ENCODE data around the gene WDPCP. TPM values are rescaled to one million over a fixed set of nuclear protein-coding genes. Genes with fewer than 3 reads are reported as not detected.
A peak's percentile ranks its signal among the peaks of the same experiment; 100 is the strongest.

The WDPCP gene
- total RNA-seq, 2 donors from 2014 or later, result 11.8 to 25.1 TPM

DNA sequence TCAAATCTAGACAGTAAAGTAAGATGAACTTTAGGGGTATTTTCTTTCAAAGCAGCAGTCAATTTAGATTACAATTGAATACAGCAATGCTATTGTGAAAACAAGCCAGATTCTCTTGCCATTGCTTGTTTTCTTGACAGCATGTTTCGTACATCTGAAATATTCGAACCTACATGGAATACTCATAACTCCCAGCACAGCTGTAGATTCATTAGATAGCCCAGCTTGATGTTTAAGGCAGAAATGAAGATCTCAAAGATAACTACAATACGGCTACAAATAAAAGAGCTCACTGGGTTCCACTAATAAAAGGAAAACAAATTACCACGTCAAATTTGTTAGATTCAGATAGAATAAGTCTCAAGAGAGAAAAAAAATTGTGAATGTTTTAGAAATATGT lies 208.8 kb downstream of the WDPCP start:
- Histone ChIP-seq H3K9ac (ENCODE audit: extremely low read depth, low read length, poor library complexity, severe bottlenecking) (no peak overlapping the region), H3K27ac (ENCODE audit: low read depth, low read length) (no peak overlapping the region), H3K36me3 (ENCODE audit: control insufficient read depth, insufficient read depth, low read length) (no peaks in the 10 kb centered on the region), H3K27me3 (ENCODE audit: control insufficient read depth, insufficient read depth, low read length, poor library complexity, severe bottlenecking) (no peaks in the 10 kb centered on the region), H3K4me1 (ENCODE audit: control insufficient read depth, insufficient read depth, low read length) (no peaks in the 10 kb centered on the region), H3K4me3 (ENCODE audit: low read length) (no peak overlapping the region), H3K9me3 (ENCODE audit: control insufficient read depth, low read length) (no peaks in the 10 kb centered on the region)
- Mint-ChIP-seq H3K36me3 (ENCODE audit: low read depth) (no peaks in the 10 kb centered on the region), H3K4me3 (no peak overlapping the region), H3K27me3 (ENCODE audit: insufficient read depth) (no peaks in the 10 kb centered on the region), H3K9me3 (no peaks in the 10 kb centered on the region), H3K4me1 (peaks cover 15% of the 10 kb centered on the region), H3K27ac (no peak overlapping the region)
- DNase-seq, result no peak
- WGBS, 2 experiments (ENCODE audit: insufficient coverage in 1 of 2, insufficient read length in 1 of 2), result 92 to 96% methylated on average over 3 to 4 of the region's 4 CpGs
- TF ChIP-seq, protein P1, sequence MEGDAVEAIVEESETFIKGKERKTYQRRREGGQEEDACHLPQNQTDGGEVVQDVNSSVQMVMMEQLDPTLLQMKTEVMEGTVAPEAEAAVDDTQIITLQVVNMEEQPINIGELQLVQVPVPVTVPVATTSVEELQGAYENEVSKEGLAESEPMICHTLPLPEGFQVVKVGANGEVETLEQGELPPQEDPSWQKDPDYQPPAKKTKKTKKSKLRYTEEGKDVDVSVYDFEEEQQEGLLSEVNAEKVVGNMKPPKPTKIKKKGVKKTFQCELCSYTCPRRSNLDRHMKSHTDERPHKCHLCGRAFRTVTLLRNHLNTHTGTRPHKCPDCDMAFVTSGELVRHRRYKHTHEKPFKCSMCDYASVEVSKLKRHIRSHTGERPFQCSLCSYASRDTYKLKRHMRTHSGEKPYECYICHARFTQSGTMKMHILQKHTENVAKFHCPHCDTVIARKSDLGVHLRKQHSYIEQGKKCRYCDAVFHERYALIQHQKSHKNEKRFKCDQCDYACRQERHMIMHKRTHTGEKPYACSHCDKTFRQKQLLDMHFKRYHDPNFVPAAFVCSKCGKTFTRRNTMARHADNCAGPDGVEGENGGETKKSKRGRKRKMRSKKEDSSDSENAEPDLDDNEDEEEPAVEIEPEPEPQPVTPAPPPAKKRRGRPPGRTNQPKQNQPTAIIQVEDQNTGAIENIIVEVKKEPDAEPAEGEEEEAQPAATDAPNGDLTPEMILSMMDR (conservative IDR thresholded peaks at IDR 0.05), result no peak

DNA sequence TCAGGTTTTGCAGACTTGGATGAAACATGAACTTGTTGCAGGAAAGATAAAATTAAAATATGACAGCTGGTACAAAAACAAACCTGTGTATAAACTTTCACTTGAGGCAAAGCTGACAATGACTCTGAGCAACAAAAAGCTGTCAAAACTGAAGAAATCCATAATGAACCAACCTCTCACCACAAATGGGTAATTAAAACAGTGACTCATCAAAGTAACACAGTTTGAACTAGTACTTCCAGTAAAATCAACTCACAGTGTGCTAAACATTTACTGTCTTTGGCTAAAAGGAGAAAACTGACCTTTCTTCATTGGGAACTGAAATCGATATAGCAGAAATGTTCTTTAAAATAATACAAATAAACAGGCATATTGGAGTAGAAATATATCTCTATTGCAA lies 209.7 kb downstream of the WDPCP start:
- Histone ChIP-seq H3K4me1 (ENCODE audit: control insufficient read depth, insufficient read depth, low read length) (no peaks in the 10 kb centered on the region), H3K27me3 (ENCODE audit: control insufficient read depth, insufficient read depth, low read length, poor library complexity, severe bottlenecking) (no peaks in the 10 kb centered on the region), H3K9ac (ENCODE audit: extremely low read depth, low read length, poor library complexity, severe bottlenecking) (no peak overlapping the region), H3K27ac (ENCODE audit: low read depth, low read length) (no peak overlapping the region), H3K4me3 (ENCODE audit: low read length) (no peak overlapping the region), H3K9me3 (ENCODE audit: control insufficient read depth, low read length) (no peaks in the 10 kb centered on the region), H3K36me3 (ENCODE audit: control insufficient read depth, insufficient read depth, low read length) (no peaks in the 10 kb centered on the region)
- Mint-ChIP-seq H3K9me3 (no peaks in the 10 kb centered on the region), H3K4me1 (peaks cover 15% of the 10 kb centered on the region), H3K4me3 (no peak overlapping the region), H3K27ac (peak overlapping the region; percentile 37), H3K27me3 (ENCODE audit: insufficient read depth) (no peaks in the 10 kb centered on the region), H3K36me3 (ENCODE audit: low read depth) (no peaks in the 10 kb centered on the region)
- TF ChIP-seq, protein P1 (conservative IDR thresholded peaks at IDR 0.05), result no peak
- DNase-seq, result no peak
- no CpG with 5 or more reads among the region's 1 CpG for WGBS, 2 experiments (ENCODE audit: insufficient coverage in 1 of 2, insufficient read length in 1 of 2)

DNA sequence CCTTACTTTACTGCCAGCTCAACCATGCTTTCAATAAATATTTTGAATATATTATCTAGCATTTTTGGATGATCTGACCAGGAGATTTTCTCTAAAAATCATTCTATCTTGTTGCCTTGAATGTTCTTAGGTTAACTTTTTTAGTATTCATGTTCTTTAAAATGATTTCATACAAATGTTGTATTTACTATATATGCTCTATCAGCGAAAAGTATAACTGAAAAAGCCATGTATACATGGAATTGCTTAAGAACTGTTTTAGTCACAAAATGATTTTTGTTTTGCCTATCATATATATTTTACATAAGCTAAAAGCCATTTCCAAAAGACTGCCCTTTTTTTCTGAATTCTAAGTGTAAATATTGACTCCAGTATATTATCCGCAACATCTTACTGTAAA lies 213.9 kb downstream of the WDPCP start:
- H3K27ac Mint-ChIP-seq, result no peak overlapping the region
- TF ChIP-seq, protein P1 (conservative IDR thresholded peaks at IDR 0.05), result no peak
- Histone ChIP-seq H3K4me3 (ENCODE audit: low read length) (no peak overlapping the region), H3K27me3 (ENCODE audit: control insufficient read depth, insufficient read depth, low read length, poor library complexity, severe bottlenecking) (no peaks in the 10 kb centered on the region), H3K27ac (ENCODE audit: low read depth, low read length) (no peak overlapping the region), H3K4me1 (ENCODE audit: control insufficient read depth, insufficient read depth, low read length) (no peaks in the 10 kb centered on the region), H3K36me3 (ENCODE audit: control insufficient read depth, insufficient read depth, low read length) (no peaks in the 10 kb centered on the region), H3K9me3 (ENCODE audit: control insufficient read depth, low read length) (no peaks in the 10 kb centered on the region), H3K9ac (ENCODE audit: extremely low read depth, low read length, poor library complexity, severe bottlenecking) (no peak overlapping the region)
- no peaks in the 10 kb centered on the region for H3K27me3 Mint-ChIP-seq (ENCODE audit: insufficient read depth)
- DNase-seq, result no peak
- WGBS, 2 experiments (ENCODE audit: insufficient coverage in 1 of 2, insufficient read length in 1 of 2), result 95 to 100% methylated on average over 1 to 2 of the region's 2 CpGs
- peaks cover 6% of the 10 kb centered on the region for H3K9me3 Mint-ChIP-seq
- H3K4me3 Mint-ChIP-seq, result no peak overlapping the region
- no peaks in the 10 kb centered on the region for H3K36me3 Mint-ChIP-seq (ENCODE audit: low read depth)
- H3K4me1 Mint-ChIP-seq, result peaks cover 12% of the 10 kb centered on the region

All from endodermal cell (in vitro differentiated cells).